Effector memory CD8-positive, alpha-beta T cell (primary cell): ENCODE measurements around the gene MKNK1.

Experiments used
- ATAC-seq: fragments of 150-1000 bp; cut with Tn5 transposase; replicated peaks from 2 replicates; pipeline ENCODE4 v1.10.0; 2021; ENCODE audit warnings: mild to moderate bottlenecking, moderate library complexity
- DNase-seq, 3 experiments: peaks; one replicate each; pipeline ENCODE4 v3.0.0; 2021
- H3K27ac Mint-ChIP-seq, 2 donors: one replicate each; pipeline ENCODE4 v1.8.0; 2022; ENCODE audit warnings: mild to moderate bottlenecking in 2 of 2, mixed read lengths in 2 of 2, moderate library complexity in 2 of 2
- H3K27me3 Mint-ChIP-seq, 2 donors: one replicate each; pipeline ENCODE4 v1.8.0; 2022; ENCODE audit warnings: mixed read lengths in 2 of 2
- H3K36me3 Mint-ChIP-seq: one replicate; pipeline ENCODE4 v1.8.0; 2022; ENCODE audit warnings: mild to moderate bottlenecking, moderate library complexity, mixed read lengths; ENCODE audit not compliant: insufficient read depth
- H3K4me1 Mint-ChIP-seq, 2 donors: one replicate each; pipeline ENCODE4 v1.8.0; 2022; ENCODE audit warnings: low read depth in 2 of 2, mixed read lengths in 2 of 2
- H3K4me3 Mint-ChIP-seq, 2 donors: one replicate each; pipeline ENCODE4 v1.8.0; 2022; ENCODE audit warnings: mild to moderate bottlenecking in 2 of 2, mixed read lengths in 2 of 2, moderate library complexity in 2 of 2
- H3K9me3 Mint-ChIP-seq, 2 donors: one replicate each; pipeline ENCODE4 v1.8.0; 2022; ENCODE audit warnings: mixed read lengths in 2 of 2

Gene MKNK1

DNA sequence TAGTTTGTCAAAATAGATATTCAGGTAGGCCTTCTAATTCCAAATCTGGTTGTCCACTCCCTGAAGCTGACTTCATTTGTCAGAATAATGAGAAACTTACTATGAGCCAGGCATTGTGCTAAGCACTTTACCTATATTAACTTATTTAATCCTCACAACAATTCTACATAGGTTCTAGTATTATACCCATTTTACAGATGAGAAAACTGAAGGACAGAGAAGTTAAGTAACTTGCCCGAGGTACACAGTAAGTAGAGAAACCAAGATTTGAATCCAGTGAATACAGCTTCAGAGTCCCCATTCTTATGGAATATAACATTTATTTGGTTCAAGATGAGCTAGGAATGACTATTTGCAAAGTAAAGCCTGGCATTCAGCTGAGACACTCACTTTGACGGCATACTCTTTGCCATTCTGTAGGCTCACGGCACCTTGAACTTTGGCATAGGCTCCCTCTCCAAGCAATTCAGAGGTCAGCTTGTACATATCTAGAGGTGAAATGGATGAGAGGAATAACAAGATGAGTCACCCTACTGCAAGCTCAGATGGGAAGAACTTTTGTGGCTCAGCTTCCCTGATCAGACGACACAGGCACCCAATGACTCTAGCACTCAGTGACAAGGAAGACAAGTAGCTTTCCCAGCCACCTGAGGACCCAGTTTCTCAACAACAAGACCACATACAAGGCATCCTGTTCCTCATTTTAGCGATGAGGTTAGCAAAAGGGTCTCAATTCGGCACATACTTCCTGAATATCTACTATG lies 23.7 kb downstream of the MKNK1 start:
- peaks cover 30 to 34% of the 10 kb centered on the region in 2 donors for H3K4me1 Mint-ChIP-seq
- no peaks in the 10 kb centered on the region for H3K9me3 Mint-ChIP-seq
- no peak for ATAC-seq
- no peaks in the 10 kb centered on the region for H3K27me3 Mint-ChIP-seq
- DNase-seq, result no peak
- H3K27ac Mint-ChIP-seq, result peak overlapping the region; percentile 90 to 91
- H3K36me3 Mint-ChIP-seq, result peaks cover 41% of the 10 kb centered on the region
- peak overlapping the region; percentile 54 to 56 for H3K4me3 Mint-ChIP-seq

DNA sequence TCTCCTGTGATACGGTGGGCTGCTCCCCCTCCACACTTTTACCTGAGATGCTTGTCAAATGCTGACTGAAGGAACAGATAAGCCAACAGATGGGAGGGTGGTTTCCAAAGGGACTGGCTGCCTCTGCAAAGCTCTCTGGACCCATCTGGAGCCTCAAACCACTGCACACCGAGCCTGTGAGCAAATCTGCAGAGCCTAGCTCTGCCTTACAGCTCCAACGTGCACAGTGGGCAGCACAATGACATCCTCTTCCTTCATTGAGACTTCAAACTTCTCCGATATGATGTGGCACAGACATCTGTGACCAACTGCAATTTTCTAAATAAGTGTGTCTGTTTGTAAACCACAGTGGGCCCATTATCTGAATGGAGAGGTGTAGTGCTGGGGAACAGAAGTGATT lies 26.4 kb downstream of the MKNK1 start:
- peak overlapping the region; percentile 58 to 62 for H3K27ac Mint-ChIP-seq
- H3K4me3 Mint-ChIP-seq, result no peak overlapping the region
- no peaks in the 10 kb centered on the region for H3K9me3 Mint-ChIP-seq
- DNase-seq (no peak), ATAC-seq (no peak)
- H3K36me3 Mint-ChIP-seq, result peaks cover 41% of the 10 kb centered on the region
- no peaks in the 10 kb centered on the region for H3K27me3 Mint-ChIP-seq
- H3K4me1 Mint-ChIP-seq, result peaks cover 19 to 28% of the 10 kb centered on the region in 2 donors

GRCh38 chr1:46576596-46576995 lies 27.5 kb downstream of the MKNK1 start:
- DNase-seq (no peak), ATAC-seq (no peak)
- H3K36me3 Mint-ChIP-seq, result peaks cover 41% of the 10 kb centered on the region
- H3K9me3 Mint-ChIP-seq, result no peaks in the 10 kb centered on the region
- no peaks in the 10 kb centered on the region for H3K27me3 Mint-ChIP-seq
- peaks cover 9 to 17% of the 10 kb centered on the region in 2 donors for H3K4me1 Mint-ChIP-seq
- no peak overlapping the region for H3K27ac Mint-ChIP-seq
- H3K4me3 Mint-ChIP-seq, result no peak overlapping the region

DNA sequence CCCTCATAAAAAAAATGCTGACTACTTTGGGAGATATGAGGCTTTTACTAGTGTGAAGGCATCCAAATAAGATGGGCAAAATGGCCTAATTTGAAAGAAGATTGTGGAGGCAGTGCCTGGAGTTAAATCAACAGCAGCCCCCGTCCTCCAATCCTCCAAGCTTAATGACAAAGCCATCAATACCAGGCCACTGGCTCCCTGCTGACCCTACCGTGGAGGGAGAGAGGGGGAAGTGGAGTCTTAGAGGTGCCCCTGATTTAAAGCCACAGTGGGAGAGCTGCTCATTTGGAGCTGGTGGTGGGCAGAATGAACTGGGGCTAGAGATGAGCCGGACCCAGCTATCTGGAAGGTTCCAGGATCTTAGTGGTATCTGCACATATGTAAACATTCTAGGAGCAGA lies 28.3 kb downstream of the MKNK1 start:
- Mint-ChIP-seq H3K36me3 (peaks cover 36% of the 10 kb centered on the region), H3K4me1 (peaks cover 4 to 9% of the 10 kb centered on the region in 2 donors), H3K4me3 (no peak overlapping the region), H3K9me3 (no peaks in the 10 kb centered on the region), H3K27me3 (no peaks in the 10 kb centered on the region), H3K27ac (no peak overlapping the region)
- ATAC-seq (no peak), DNase-seq (no peak)

- Mint-ChIP-seq H3K27ac (no peak overlapping the region), H3K4me1 (peaks cover 0 to 5% of the 10 kb centered on the region in 2 donors), H3K4me3 (no peak overlapping the region), H3K36me3 (peaks cover 38% of the 10 kb centered on the region), H3K9me3 (no peaks in the 10 kb centered on the region), H3K27me3 (no peaks in the 10 kb centered on the region)
- ATAC-seq (no peak), DNase-seq (no peak)
These were observed 28.8 kb downstream of the MKNK1 start for GRCh38 chr1:46575300-46575699.

GRCh38 chr1:46571691-46572225 lies 32.3 kb downstream of the MKNK1 start:
- H3K4me1 Mint-ChIP-seq, result peaks cover 0 to 3% of the 10 kb centered on the region in 2 donors

GRCh38 chr1:46569884-46570725 lies 34.0 kb downstream of the MKNK1 start:
- Mint-ChIP-seq H3K36me3 (peaks cover 30% of the 10 kb centered on the region), H3K4me1 (peaks cover 0 to 3% of the 10 kb centered on the region in 2 donors), H3K9me3 (no peaks in the 10 kb centered on the region), H3K27ac (no peak overlapping the region), H3K4me3 (no peak overlapping the region), H3K27me3 (no peaks in the 10 kb centered on the region)
- ATAC-seq (no peak), DNase-seq (no peak)

More at GRCh38 chr1:46571691-46572225, 32.3 kb downstream of the MKNK1 start:
- Mint-ChIP-seq H3K36me3 (peaks cover 29% of the 10 kb centered on the region), H3K27me3 (no peaks in the 10 kb centered on the region), H3K9me3 (no peaks in the 10 kb centered on the region), H3K27ac (no peak overlapping the region), H3K4me3 (no peak overlapping the region)
- ATAC-seq (no peak), DNase-seq (no peak)

DNA sequence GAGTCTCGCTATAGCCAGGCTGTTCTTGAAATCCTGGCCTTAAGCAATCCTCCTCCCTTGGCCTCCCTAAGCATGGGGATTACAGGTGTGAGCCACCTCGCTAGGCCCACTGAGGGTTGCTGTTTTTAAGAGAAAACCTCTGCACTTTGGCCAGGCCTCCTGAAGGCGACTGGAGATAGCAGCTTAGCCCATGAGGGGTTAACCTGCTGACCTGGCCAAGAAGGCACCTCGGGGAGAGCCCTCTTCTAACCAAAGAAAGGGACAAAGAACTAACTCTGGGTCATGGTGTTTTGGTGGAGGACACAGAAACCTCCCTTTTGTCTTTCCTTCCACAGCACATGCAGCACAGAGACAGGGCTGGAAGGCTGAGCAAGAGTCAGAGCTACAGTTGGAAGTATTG lies 35.0 kb downstream of the MKNK1 start:
- H3K27ac Mint-ChIP-seq, result no peak overlapping the region
- H3K9me3 Mint-ChIP-seq, result no peaks in the 10 kb centered on the region
- ATAC-seq (no peak), DNase-seq (no peak)
- H3K4me3 Mint-ChIP-seq, result no peak overlapping the region
- H3K36me3 Mint-ChIP-seq, result peaks cover 39% of the 10 kb centered on the region
- H3K27me3 Mint-ChIP-seq, result no peaks in the 10 kb centered on the region
- peaks cover 0 to 3% of the 10 kb centered on the region in 2 donors for H3K4me1 Mint-ChIP-seq

DNA sequence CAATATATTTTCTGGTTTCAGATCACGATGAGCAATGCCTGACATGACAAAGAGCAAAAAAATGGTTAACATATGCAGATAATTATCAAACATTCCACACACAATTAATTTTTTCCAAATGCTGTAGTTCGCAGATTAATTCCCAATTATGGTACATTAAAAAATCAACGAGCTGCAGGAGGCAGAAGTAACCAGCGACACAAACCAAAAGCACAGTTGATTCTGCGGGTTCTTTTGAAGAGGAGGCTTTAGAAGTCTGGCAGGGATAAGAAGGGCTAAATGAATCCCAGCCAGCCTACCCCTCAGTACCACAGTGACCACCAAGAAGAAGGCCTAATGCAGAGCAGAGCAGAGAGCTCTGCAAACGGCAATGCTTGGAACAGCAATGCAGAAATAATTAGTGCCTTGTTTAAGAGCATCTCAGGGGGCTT lies 35.6 kb downstream of the MKNK1 start:
- Mint-ChIP-seq H3K27ac (no peak overlapping the region), H3K4me3 (no peak overlapping the region), H3K36me3 (peaks cover 41% of the 10 kb centered on the region), H3K4me1 (peaks cover 0 to 3% of the 10 kb centered on the region in 2 donors), H3K9me3 (no peaks in the 10 kb centered on the region), H3K27me3 (no peaks in the 10 kb centered on the region)
- DNase-seq, result no peak
- no peak for ATAC-seq

DNA sequence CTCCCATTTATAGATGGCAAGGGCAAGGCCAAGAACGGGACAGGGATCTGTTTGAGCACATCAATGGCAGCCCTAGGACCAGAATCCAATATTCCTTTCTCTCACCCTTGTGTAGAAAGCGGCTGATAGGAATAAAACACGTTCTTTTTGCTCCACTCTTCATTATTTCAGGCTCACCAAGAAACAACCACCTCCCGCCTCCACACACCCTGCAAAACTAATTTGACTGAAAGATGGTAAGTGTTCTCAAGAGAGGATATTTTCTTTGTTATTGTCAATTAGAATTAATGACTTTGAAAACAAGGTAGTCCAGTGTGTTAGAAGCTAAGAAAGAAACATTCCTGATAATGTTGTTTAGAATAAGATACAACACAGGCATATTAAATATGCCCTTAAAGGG lies 40.7 kb downstream of the MKNK1 start:
- H3K36me3 Mint-ChIP-seq, result peaks cover 53% of the 10 kb centered on the region
- DNase-seq (no peak), ATAC-seq (no peak)
- H3K4me3 Mint-ChIP-seq, result no peak overlapping the region
- peak overlapping the region in 1 of 2 donors; percentile 22 for H3K27ac Mint-ChIP-seq
- peaks cover 0 to 3% of the 10 kb centered on the region in 2 donors for H3K4me1 Mint-ChIP-seq
- no peaks in the 10 kb centered on the region for H3K27me3 Mint-ChIP-seq
- H3K9me3 Mint-ChIP-seq, result no peaks in the 10 kb centered on the region

DNA sequence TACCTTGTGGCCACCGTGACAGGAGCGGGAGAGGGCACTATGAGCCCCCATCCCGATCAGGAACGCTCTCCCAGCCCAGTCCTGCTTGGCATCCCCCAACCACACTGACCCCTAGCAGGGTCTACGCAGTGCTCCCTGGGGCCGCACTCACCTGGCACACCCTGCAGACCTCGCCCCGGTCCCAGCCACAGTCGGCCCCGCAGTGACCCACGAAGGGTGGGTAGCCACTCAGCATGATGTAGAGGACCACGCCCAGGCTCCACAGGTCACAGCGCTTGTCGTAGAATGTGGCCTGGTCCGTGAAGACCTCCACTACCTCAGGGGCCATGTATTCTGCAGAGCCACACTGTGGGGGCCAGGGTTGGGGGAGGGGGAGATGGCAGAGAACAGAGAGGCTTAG lies 41.6 kb downstream of the MKNK1 start:
- DNase-seq (no peak), ATAC-seq (no peak)
- Mint-ChIP-seq H3K4me1 (peaks cover 0 to 2% of the 10 kb centered on the region in 2 donors), H3K27ac (peak overlapping the region in 1 of 2 donors; percentile 75), H3K9me3 (no peaks in the 10 kb centered on the region), H3K36me3 (peaks cover 45% of the 10 kb centered on the region), H3K4me3 (no peak overlapping the region), H3K27me3 (no peaks in the 10 kb centered on the region)

- no peaks in the 10 kb centered on the region for H3K9me3 Mint-ChIP-seq
- no peaks in the 10 kb centered on the region for H3K27me3 Mint-ChIP-seq
- no peak for DNase-seq
- H3K27ac Mint-ChIP-seq, result peak overlapping the region in 1 of 2 donors; percentile 72
- H3K36me3 Mint-ChIP-seq, result peaks cover 31% of the 10 kb centered on the region
- H3K4me1 Mint-ChIP-seq, result peaks cover 0 to 10% of the 10 kb centered on the region in 2 donors
- ATAC-seq, result no peak
- no peak overlapping the region for H3K4me3 Mint-ChIP-seq
These were observed 45.1 kb downstream of the MKNK1 start for GRCh38 chr1:46558966-46559365.

DNA sequence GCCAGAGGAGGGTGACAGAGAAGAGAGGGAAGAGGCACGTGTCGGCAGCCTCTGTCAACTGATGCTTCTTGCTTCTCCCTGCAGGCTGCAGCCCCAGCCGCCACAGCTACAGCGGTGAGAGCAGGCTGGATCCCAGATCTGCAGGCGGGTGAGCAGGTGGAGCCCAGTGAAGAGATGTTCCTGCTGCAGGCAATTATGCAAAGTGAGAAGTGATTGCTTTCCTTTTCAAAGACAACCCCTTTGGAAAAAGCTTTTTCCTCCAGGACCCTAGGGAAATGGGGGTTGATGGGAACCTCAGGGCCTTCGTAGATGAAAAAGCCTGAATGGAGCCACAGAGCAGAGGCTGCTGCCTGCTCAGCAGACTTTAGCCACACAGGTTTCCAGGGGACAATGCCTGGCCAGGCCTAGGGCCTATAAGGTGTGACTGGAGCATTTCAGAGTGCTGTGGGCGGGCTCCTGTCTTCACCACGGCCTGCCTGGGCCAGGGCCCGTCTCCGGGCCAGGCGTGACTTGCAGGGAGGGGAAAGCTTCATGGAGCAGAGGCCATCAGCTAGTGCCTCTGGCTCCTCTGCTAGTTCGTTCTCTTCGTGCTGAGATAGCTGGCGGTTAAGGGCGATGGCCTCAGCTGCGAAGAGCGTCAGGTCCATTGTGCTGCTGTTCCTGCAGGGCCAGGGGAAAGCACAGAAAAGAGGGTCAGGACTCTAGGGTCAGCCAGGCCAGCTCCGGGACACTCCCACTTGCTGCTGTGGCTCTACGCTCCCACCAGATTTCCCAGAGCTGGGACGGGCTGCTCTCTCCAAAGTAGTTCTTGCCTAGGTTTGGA lies 45.7 kb downstream of the MKNK1 start:
- Mint-ChIP-seq H3K27ac (peak overlapping the region in 1 of 2 donors; percentile 72), H3K27me3 (no peaks in the 10 kb centered on the region), H3K4me3 (no peak overlapping the region), H3K36me3 (peaks cover 25% of the 10 kb centered on the region), H3K9me3 (no peaks in the 10 kb centered on the region), H3K4me1 (peaks cover 0 to 10% of the 10 kb centered on the region in 2 donors)
- DNase-seq, result no peak
- ATAC-seq, result no peak
